CD14-positive monocyte (primary cell): ENCODE results near the gene LRP1-AS. TPM values are rescaled to one million over a fixed set of nuclear protein-coding genes. Genes with fewer than 3 reads are reported as not detected.

ENCODE experiments used
- DNase-seq, 3 donors: peaks; one replicate each; pipeline ENCODE4 v3.0.0-alpha.2; 2011 to 2022
- H2AFZ ChIP-seq: 2 replicates; pipeline ENCODE4 v1.6.0; 2012; ENCODE audit warnings: mild to moderate bottlenecking, low read depth, low read length, inconsistent platforms; ENCODE audit not compliant: insufficient read depth, poor library complexity, severe bottlenecking
- H3K27ac ChIP-seq, 2 donors: 1 replicate in 1 of 2; 2 replicates in 1 of 2; pipeline ENCODE4 v1.5.1; 2012 to 2013; ENCODE audit warnings: low read length in 2 of 2, control low read depth in 1 of 2, inconsistent platforms in 1 of 2, low read depth in 1 of 2, mild to moderate bottlenecking in 1 of 2
- H3K27me3 ChIP-seq, 2 donors: one replicate each; pipeline versions ENCODE4 v1.6.0 to v1.6.1; 2011 to 2013; ENCODE audit warnings: low read length in 2 of 2; ENCODE audit not compliant: control insufficient read depth in 2 of 2, insufficient read depth in 2 of 2
- H3K36me3 ChIP-seq, 2 donors: replicated peaks in 1 of 2; 1 replicate in 1 of 2; 2 replicates in 1 of 2; pipeline versions ENCODE4 v1.5.1 to v1.6.1; 2012 to 2013; ENCODE audit warnings: low read length in 2 of 2, control low read depth in 1 of 2, inconsistent platforms in 1 of 2, mild to moderate bottlenecking in 1 of 2; ENCODE audit not compliant: insufficient read depth in 2 of 2, control insufficient read depth in 1 of 2
- H3K4me1 ChIP-seq, 2 donors: 1 replicate in 1 of 2; 2 replicates in 1 of 2; pipeline versions ENCODE4 v1.5.1 to v1.6.1; 2012 to 2013; ENCODE audit warnings: low read length in 2 of 2, control low read depth in 1 of 2, inconsistent platforms in 1 of 2, mild to moderate bottlenecking in 1 of 2, moderate library complexity in 1 of 2; ENCODE audit not compliant: insufficient read depth in 2 of 2, control insufficient read depth in 1 of 2
- H3K4me2 ChIP-seq: replicated peaks from 2 replicates; pipeline ENCODE3; 2012; ENCODE audit warnings: low read length, moderate library complexity, mild to moderate bottlenecking; ENCODE audit not compliant: poor library complexity, severe bottlenecking; ENCODE audit errors: extremely low read depth
- H3K4me3 ChIP-seq, 3 experiments: fragments of 200-600 bp in 1 of 3; sonication (generic) in 1 of 3; replicated peaks in 1 of 3; 1 replicate in 2 of 3; 2 replicates in 1 of 3; pipeline ENCODE4 v1.5.1; 2011 to 2013; ENCODE audit warnings: low read length in 3 of 3, mild to moderate bottlenecking in 3 of 3, control low read depth in 2 of 3, low read depth in 2 of 3, inconsistent platforms in 1 of 3, moderate library complexity in 1 of 3
- H3K79me2 ChIP-seq: 2 replicates; pipeline ENCODE4 v1.6.0; 2012; ENCODE audit warnings: mild to moderate bottlenecking, control low read depth, inconsistent platforms, low read length, moderate library complexity; ENCODE audit not compliant: insufficient read depth
- H3K9ac ChIP-seq: 2 replicates; pipeline ENCODE4 v1.6.0; 2017; ENCODE audit warnings: low read length, mild to moderate bottlenecking; ENCODE audit not compliant: insufficient read depth, poor library complexity, severe bottlenecking
- H3K9me3 ChIP-seq, 2 donors: replicated peaks in 1 of 2; 1 replicate in 1 of 2; 2 replicates in 1 of 2; pipeline versions ENCODE4 v1.5.1 to v1.6.1; 2012 to 2013; ENCODE audit warnings: low read length in 2 of 2, control low read depth in 1 of 2; ENCODE audit not compliant: control insufficient read depth in 1 of 2, insufficient read depth in 1 of 2
- H4K20me1 ChIP-seq: 2 replicates; pipeline ENCODE4 v1.6.0; 2012; ENCODE audit warnings: mild to moderate bottlenecking, low read length, control low read depth, moderate library complexity; ENCODE audit not compliant: insufficient read depth
- H3K27ac Mint-ChIP-seq, 7 donors: one replicate each; pipeline ENCODE4 v1.8.0; 2020; ENCODE audit warnings: mild to moderate bottlenecking in 7 of 7, mixed read lengths in 7 of 7, moderate library complexity in 6 of 7, inconsistent platforms in 2 of 7
- H3K27me3 Mint-ChIP-seq, 3 donors: one replicate each; pipeline ENCODE4 v1.8.0; 2021 to 2022; ENCODE audit warnings: low read depth in 3 of 3, mild to moderate bottlenecking in 3 of 3, mixed read lengths in 3 of 3, moderate library complexity in 3 of 3, inconsistent platforms in 1 of 3
- H3K36me3 Mint-ChIP-seq, 2 donors: one replicate each; pipeline ENCODE4 v1.8.0; 2020; ENCODE audit warnings: mixed read lengths in 2 of 2, inconsistent platforms in 1 of 2, mild to moderate bottlenecking in 1 of 2
- H3K4me1 Mint-ChIP-seq: one replicate; pipeline ENCODE4 v1.8.0; 2020; ENCODE audit warnings: mild to moderate bottlenecking, mixed read lengths
- H3K4me3 Mint-ChIP-seq, 2 donors: one replicate each; pipeline ENCODE4 v1.8.0; 2020; ENCODE audit warnings: mild to moderate bottlenecking in 2 of 2, mixed read lengths in 2 of 2, moderate library complexity in 1 of 2
- H3K9me3 Mint-ChIP-seq, 7 donors: one replicate each; pipeline ENCODE4 v1.8.0; 2020 to 2022; ENCODE audit warnings: mixed read lengths in 7 of 7, mild to moderate bottlenecking in 6 of 7, moderate library complexity in 6 of 7, inconsistent platforms in 2 of 7
- CTCF ChIP-seq: fragments of 200-600 bp; IDR thresholded peaks from one replicate; pipeline ENCODE4 v1.8.0; 2022; ENCODE audit warnings: antibody characterized with exemption, mild to moderate bottlenecking
- WGBS: methylation state at CpG from one replicate; pipeline ENCODE4 v1.1.5; 2013; ENCODE audit warnings: missing lambda C conversion rate; ENCODE audit not compliant: insufficient coverage; 5-methylcytosine and 5-hydroxymethylcytosine counted together
- intact Hi-C, 2 donors: fragments of 100-400 bp; cut with micrococcal nuclease; formaldehyde crosslinking; loops; one replicate each; pipeline versions ENCODE4 v1.15.0 to v1.15.1; 2023
- polyA plus RNA-seq, 3 donors: library from polyadenylated mRNA; depleted of rRNA in 1 of 3; unstranded in 2 of 3; stranded (reverse) in 1 of 3; fragments of 300-500 nt in 2 of 3; fragments of >200 nt in 1 of 3; fragmentation: Illumina TruSeq in 2 of 3; gene quantifications; 1 replicate in 2 of 3; 2 replicates in 1 of 3; pipeline ENCODE4 v1.2.3, GENCODE V29; 2012 to 2021

The LRP1-AS gene
- polyA plus RNA-seq, 3 donors = 0.35 to 1.5 TPM; not detected in 1

- no peak overlapping the region for H3K4me3 Mint-ChIP-seq
- peak overlapping the region; percentile 24 for H2AFZ ChIP-seq
- intact Hi-C loops = loop anchor here in 1 of 2 donors (5.0 kb wide), 1 partner anchor 53 kb away; no protein-coding TSS in a partner anchor
- peaks cover 19% of the 10 kb centered on the region for H3K4me1 Mint-ChIP-seq
- no peaks in the 10 kb centered on the region for H3K27me3 ChIP-seq
- no peaks in the 10 kb centered on the region for H4K20me1 ChIP-seq
- H3K9ac ChIP-seq = no peak overlapping the region
- H3K36me3 ChIP-seq = no peaks in the 10 kb centered on the region
- H3K79me2 ChIP-seq = no peaks in the 10 kb centered on the region
- no peaks in the 10 kb centered on the region for H3K36me3 Mint-ChIP-seq
- no peak for TF ChIP-seq CTCF
- H3K4me1 ChIP-seq = peaks cover 19 to 23% of the 10 kb centered on the region in 2 donors
- H3K27ac ChIP-seq = peak overlapping the region; percentile 57 to 70
- H3K9me3 ChIP-seq = peaks cover 0 to 3% of the 10 kb centered on the region in 2 donors
- DNase-seq = no peak
- H3K27ac Mint-ChIP-seq = peak overlapping the region; percentile 75 to 92 (median 84)
- no CpG with 5 or more reads among the region's 5 CpGs for WGBS
- no peak overlapping the region for H3K4me2 ChIP-seq
- peaks cover 0 to 6% (median 3%) of the 10 kb centered on the region in 7 donors for H3K9me3 Mint-ChIP-seq
- no peak overlapping the region for H3K4me3 ChIP-seq
- H3K27me3 Mint-ChIP-seq = peaks cover 2 to 8% (median 8%) of the 10 kb centered on the region in 3 donors
These were observed 27.9 kb downstream of the LRP1-AS start for GRCh38 chr12:57119294-57120085.

- no peaks in the 10 kb centered on the region for H3K36me3 ChIP-seq
- Mint-ChIP-seq H3K27ac (peak overlapping the region; percentile 75 to 92 (median 84)), H3K27me3 (peaks cover 0 to 8% (median 4%) of the 10 kb centered on the region in 3 donors), H3K4me1 (peaks cover 20% of the 10 kb centered on the region), H3K9me3 (peaks cover 0 to 3% (median under 1%) of the 10 kb centered on the region in 7 donors), H3K4me3 (no peak overlapping the region), H3K36me3 (no peaks in the 10 kb centered on the region)
- peak overlapping the region; percentile 3 for H3K4me2 ChIP-seq
- peak overlapping the region; percentile 24 for H2AFZ ChIP-seq
- no peaks in the 10 kb centered on the region for H4K20me1 ChIP-seq
- peak; percentile 71 to 78 (median 71) for DNase-seq
- no peaks in the 10 kb centered on the region for H3K79me2 ChIP-seq
- TF ChIP-seq CTCF = no peak
- H3K27ac ChIP-seq = peak overlapping the region; percentile 57 to 70
- no peak overlapping the region for H3K9ac ChIP-seq
- peaks cover 19 to 27% of the 10 kb centered on the region in 2 donors for H3K4me1 ChIP-seq
- no peaks in the 10 kb centered on the region for H3K27me3 ChIP-seq
- intact Hi-C loops = no loop called here
- no CpG with 5 or more reads among the region's 1 CpG for WGBS
- H3K4me3 ChIP-seq = no peak overlapping the region
- peaks cover 0 to under 1% of the 10 kb centered on the region in 2 donors for H3K9me3 ChIP-seq
These were observed 28.6 kb downstream of the LRP1-AS start for GRCh38 chr12:57118711-57119271.
